ENCODE measurements around the gene PPP1R1C.

The PPP1R1C gene

DNA sequence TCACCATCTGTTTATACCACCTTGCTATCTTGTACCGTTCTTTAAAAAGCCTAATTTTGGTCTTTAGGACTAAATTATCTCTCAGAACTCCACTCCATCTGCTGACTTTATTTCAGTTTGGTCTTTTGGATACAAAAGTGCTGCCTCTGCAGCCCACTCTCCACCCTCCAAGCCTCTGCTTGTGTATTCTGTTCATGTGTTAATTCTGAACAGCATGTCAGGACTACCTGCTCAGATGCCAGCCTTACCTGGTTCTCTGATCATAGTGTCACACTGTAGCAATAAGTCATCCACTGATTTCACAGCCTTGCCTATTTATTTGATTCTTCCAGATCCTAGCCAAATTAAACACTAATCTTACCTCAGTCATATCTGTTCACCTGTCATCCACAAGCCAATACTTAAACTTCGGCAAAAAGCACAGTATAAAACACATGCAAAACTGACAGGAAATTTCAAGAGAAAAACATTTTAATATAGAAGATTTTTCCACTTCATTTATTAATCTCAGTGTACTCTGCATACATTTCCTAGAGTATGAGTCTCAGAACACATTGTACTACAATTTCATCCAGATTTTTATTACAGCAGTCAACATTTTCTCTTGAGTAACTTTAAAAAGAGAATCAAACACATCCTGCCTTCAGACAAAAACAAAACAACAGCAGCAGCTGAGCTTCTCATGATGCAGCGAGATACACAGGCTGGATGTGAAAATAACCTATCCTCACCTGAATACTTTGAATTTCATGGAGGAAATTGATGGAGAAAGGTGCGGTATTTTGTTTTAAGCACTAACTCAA lies 64.9 kb downstream of the PPP1R1C start:
- Mint-ChIP-seq H3K27me3 (ENCODE audit: low read depth) (no peaks in the 10 kb centered on the region), H3K4me3 (no peak overlapping the region), H3K36me3 (ENCODE audit: low read depth) (no peaks in the 10 kb centered on the region), H3K9me3 (no peaks in the 10 kb centered on the region), H3K27ac (no peak overlapping the region), H3K4me1 (ENCODE audit: low read depth) (no peaks in the 10 kb centered on the region)

DNA sequence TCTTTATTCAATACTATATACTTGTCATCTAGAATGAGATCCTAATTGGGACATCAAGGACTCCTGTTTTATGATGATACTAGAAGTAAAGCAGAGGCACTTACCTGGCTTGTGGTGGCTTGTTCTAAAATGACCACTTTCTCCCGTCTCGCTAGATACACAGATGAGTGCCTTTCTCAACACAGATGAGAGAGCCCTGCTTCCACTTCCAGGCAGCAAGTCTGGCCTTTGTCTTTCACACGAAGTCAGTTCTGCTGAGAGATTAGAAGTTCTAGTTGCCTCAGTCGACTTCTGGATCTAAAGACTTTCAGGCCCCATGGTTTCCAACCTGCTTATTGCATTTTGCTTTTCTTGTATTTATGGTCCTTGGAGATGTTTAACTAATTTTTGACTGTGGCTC lies 70.3 kb downstream of the PPP1R1C start:
- no peaks in the 10 kb centered on the region for H3K9me3 Mint-ChIP-seq
- H3K4me3 Mint-ChIP-seq: no peak overlapping the region
- no peak overlapping the region for H3K27ac Mint-ChIP-seq
- H3K36me3 Mint-ChIP-seq (ENCODE audit: low read depth): no peaks in the 10 kb centered on the region
- H3K4me1 Mint-ChIP-seq (ENCODE audit: low read depth): no peaks in the 10 kb centered on the region
- H3K27me3 Mint-ChIP-seq (ENCODE audit: low read depth): peaks cover 5% of the 10 kb centered on the region

GRCh38 chr2:182057002-182057401 lies 71.3 kb downstream of the PPP1R1C start:
- no peaks in the 10 kb centered on the region for H3K36me3 Mint-ChIP-seq (ENCODE audit: low read depth)
- no peaks in the 10 kb centered on the region for H3K4me1 Mint-ChIP-seq (ENCODE audit: low read depth)
- H3K27ac Mint-ChIP-seq: no peak overlapping the region
- H3K27me3 Mint-ChIP-seq (ENCODE audit: low read depth): peaks cover 5% of the 10 kb centered on the region
- H3K4me3 Mint-ChIP-seq: no peak overlapping the region
- H3K9me3 Mint-ChIP-seq: no peaks in the 10 kb centered on the region

DNA sequence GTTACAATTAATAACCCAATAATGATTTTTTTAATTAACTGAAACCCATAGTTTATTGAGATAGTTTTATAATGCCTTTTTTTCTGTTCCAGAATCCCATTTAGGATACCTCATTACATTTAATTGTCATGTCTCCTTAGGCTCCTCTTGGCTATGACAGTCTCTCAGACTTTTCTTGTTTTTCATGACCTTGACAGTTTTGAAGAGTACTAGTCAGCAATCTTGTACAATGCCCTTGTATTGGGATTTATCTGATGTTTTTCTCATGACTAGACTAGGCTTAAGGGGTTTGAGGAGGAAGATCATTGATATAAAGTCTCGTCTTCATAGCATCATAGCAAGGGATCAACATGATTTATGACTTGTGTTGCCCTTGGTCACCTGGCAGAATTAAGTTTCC lies 72.4 kb downstream of the PPP1R1C start:
- no peaks in the 10 kb centered on the region for H3K4me1 Mint-ChIP-seq (ENCODE audit: low read depth)
- no peak overlapping the region for H3K4me3 Mint-ChIP-seq
- peaks cover 5% of the 10 kb centered on the region for H3K27me3 Mint-ChIP-seq (ENCODE audit: low read depth)
- H3K9me3 Mint-ChIP-seq: no peaks in the 10 kb centered on the region
- no peaks in the 10 kb centered on the region for H3K36me3 Mint-ChIP-seq (ENCODE audit: low read depth)
- no peak overlapping the region for H3K27ac Mint-ChIP-seq

- H3K27ac Mint-ChIP-seq: no peak overlapping the region
- H3K36me3 Mint-ChIP-seq (ENCODE audit: low read depth): no peaks in the 10 kb centered on the region
- no peaks in the 10 kb centered on the region for H3K4me1 Mint-ChIP-seq (ENCODE audit: low read depth)
- H3K27me3 Mint-ChIP-seq (ENCODE audit: low read depth): peaks cover 5% of the 10 kb centered on the region
- H3K9me3 Mint-ChIP-seq: no peaks in the 10 kb centered on the region
- no peak overlapping the region for H3K4me3 Mint-ChIP-seq
These were observed 76.1 kb downstream of the PPP1R1C start for GRCh38 chr2:182061739-182062138.

GRCh38 chr2:182062329-182062972 lies 76.8 kb downstream of the PPP1R1C start:
- H3K27ac Mint-ChIP-seq: no peak overlapping the region
- H3K4me1 Mint-ChIP-seq (ENCODE audit: low read depth): no peaks in the 10 kb centered on the region
- H3K27me3 Mint-ChIP-seq (ENCODE audit: low read depth): no peaks in the 10 kb centered on the region
- no peaks in the 10 kb centered on the region for H3K36me3 Mint-ChIP-seq (ENCODE audit: low read depth)
- H3K4me3 Mint-ChIP-seq: no peak overlapping the region
- no peaks in the 10 kb centered on the region for H3K9me3 Mint-ChIP-seq

GRCh38 chr2:182064019-182064778 lies 78.5 kb downstream of the PPP1R1C start:
- H3K4me1 Mint-ChIP-seq (ENCODE audit: low read depth): no peaks in the 10 kb centered on the region
- H3K27ac Mint-ChIP-seq: no peak overlapping the region
- no peaks in the 10 kb centered on the region for H3K9me3 Mint-ChIP-seq
- H3K4me3 Mint-ChIP-seq: no peak overlapping the region
- no peaks in the 10 kb centered on the region for H3K36me3 Mint-ChIP-seq (ENCODE audit: low read depth)
- H3K27me3 Mint-ChIP-seq (ENCODE audit: low read depth): peaks cover 2% of the 10 kb centered on the region

DNA sequence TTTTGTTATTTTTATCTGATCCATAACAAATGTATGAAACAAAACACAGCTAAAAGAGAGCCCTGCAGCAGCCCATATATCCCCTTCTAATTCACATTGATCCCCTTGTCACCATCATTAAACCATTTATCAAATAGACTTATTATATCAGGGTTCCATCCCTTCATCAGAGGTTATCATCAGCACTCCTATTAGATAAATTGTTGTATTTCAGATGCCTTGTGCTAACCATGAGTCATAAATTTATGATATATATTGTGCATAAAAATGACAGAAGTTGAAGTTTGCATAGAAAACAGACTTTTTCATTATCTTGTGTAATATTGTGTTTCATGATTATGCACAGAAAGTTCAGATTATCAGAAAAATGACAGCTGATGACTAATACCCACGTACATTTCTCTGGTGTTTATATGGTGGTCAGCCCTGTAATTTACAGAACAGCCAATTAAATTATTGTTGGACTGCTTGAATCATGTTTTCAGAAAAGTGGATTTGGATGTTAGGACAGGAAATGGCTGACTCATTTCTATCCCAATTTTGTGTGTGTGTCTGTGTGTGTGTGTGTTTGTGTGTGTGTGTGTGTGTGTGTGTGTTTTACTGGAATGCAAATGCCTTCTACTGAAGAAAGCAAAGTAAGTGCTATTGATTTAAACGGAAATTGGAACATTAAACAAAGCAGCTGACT lies 80.9 kb downstream of the PPP1R1C start:
- Mint-ChIP-seq H3K27ac (no peak overlapping the region), H3K4me3 (no peak overlapping the region), H3K4me1 (ENCODE audit: low read depth) (no peaks in the 10 kb centered on the region), H3K9me3 (no peaks in the 10 kb centered on the region), H3K36me3 (ENCODE audit: low read depth) (no peaks in the 10 kb centered on the region), H3K27me3 (ENCODE audit: low read depth) (peaks cover 3% of the 10 kb centered on the region)

GRCh38 chr2:182067393-182067792 lies 81.7 kb downstream of the PPP1R1C start:
- Mint-ChIP-seq H3K9me3 (no peaks in the 10 kb centered on the region), H3K27me3 (ENCODE audit: low read depth) (peaks cover 3% of the 10 kb centered on the region), H3K4me1 (ENCODE audit: low read depth) (no peaks in the 10 kb centered on the region), H3K4me3 (no peak overlapping the region), H3K27ac (no peak overlapping the region), H3K36me3 (ENCODE audit: low read depth) (no peaks in the 10 kb centered on the region)

- Mint-ChIP-seq H3K36me3 (ENCODE audit: low read depth) (no peaks in the 10 kb centered on the region), H3K4me3 (no peak overlapping the region), H3K27ac (no peak overlapping the region), H3K4me1 (ENCODE audit: low read depth) (no peaks in the 10 kb centered on the region), H3K9me3 (no peaks in the 10 kb centered on the region), H3K27me3 (ENCODE audit: low read depth) (peaks cover 7% of the 10 kb centered on the region)
These were observed 83.2 kb downstream of the PPP1R1C start for GRCh38 chr2:182068811-182069210.

- Mint-ChIP-seq H3K4me3 (no peak overlapping the region), H3K9me3 (no peaks in the 10 kb centered on the region), H3K4me1 (ENCODE audit: low read depth) (no peaks in the 10 kb centered on the region), H3K27me3 (ENCODE audit: low read depth) (peaks cover 7% of the 10 kb centered on the region), H3K36me3 (ENCODE audit: low read depth) (no peaks in the 10 kb centered on the region), H3K27ac (no peak overlapping the region)
These were observed 83.8 kb downstream of the PPP1R1C start for GRCh38 chr2:182069416-182069815.

- no peaks in the 10 kb centered on the region for H3K36me3 Mint-ChIP-seq (ENCODE audit: low read depth)
- H3K9me3 Mint-ChIP-seq: no peaks in the 10 kb centered on the region
- no peaks in the 10 kb centered on the region for H3K4me1 Mint-ChIP-seq (ENCODE audit: low read depth)
- no peak overlapping the region for H3K27ac Mint-ChIP-seq
- peaks cover 7% of the 10 kb centered on the region for H3K27me3 Mint-ChIP-seq (ENCODE audit: low read depth)
- no peak overlapping the region for H3K4me3 Mint-ChIP-seq
These were observed 84.3 kb downstream of the PPP1R1C start for GRCh38 chr2:182069908-182070307.

DNA sequence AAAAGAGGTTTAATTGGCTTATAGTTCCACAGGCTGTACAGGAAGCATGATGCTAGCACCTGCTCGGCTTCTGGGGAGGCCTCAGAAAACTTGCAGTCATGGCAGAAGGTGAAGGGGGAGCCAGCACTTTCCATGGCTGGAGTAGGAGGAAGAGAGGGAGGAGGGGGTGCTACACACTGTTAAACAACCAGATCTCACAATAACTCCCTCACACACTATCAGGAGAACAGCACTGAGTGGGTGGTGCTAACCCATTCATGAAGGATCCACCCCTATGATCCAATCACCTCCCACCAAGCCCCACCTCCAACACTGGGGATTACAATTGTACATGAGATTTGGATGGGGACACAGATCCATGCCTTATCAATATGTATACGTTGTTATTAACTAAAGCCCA lies 85.1 kb downstream of the PPP1R1C start:
- H3K9me3 Mint-ChIP-seq: no peaks in the 10 kb centered on the region
- peaks cover 7% of the 10 kb centered on the region for H3K27me3 Mint-ChIP-seq (ENCODE audit: low read depth)
- H3K36me3 Mint-ChIP-seq (ENCODE audit: low read depth): no peaks in the 10 kb centered on the region
- no peak overlapping the region for H3K27ac Mint-ChIP-seq
- H3K4me1 Mint-ChIP-seq (ENCODE audit: low read depth): no peaks in the 10 kb centered on the region
- H3K4me3 Mint-ChIP-seq: no peak overlapping the region

DNA sequence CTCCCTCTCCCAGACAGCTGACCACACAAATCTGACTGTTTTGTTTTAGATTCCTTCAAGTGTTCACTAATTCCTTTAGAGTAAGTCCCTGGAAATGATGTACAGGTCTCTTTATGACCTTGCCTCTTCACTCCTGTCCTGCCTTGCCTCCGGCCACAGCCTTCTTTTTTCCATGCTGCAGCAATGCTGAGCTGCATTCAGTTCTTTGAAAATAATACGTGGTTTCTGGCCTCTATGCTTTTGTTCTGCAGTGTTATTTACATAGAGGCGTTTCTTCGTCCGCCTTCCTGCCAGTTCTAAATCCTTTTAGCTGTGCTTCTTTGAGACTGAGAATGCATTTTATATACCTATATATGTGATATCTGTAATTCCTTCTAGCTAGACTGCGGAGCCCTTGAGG lies 87.2 kb downstream of the PPP1R1C start:
- Mint-ChIP-seq H3K27ac (no peak overlapping the region), H3K9me3 (no peaks in the 10 kb centered on the region), H3K36me3 (ENCODE audit: low read depth) (no peaks in the 10 kb centered on the region), H3K4me1 (ENCODE audit: low read depth) (no peaks in the 10 kb centered on the region), H3K4me3 (no peak overlapping the region), H3K27me3 (ENCODE audit: low read depth) (peaks cover 7% of the 10 kb centered on the region)

Measured in T-helper 1 cell treated with Interleukin-12 subunit alpha and Interleukin-12 subunit beta and Interleukin-4 antibody, amounts not matched to agents 30 μg/mL and 1 μg/mL, for 36 hours (primary cell).